Measurements from ENCODE around the gene PHKA1.
"Not testable (repeated sequence)": the region's sequence is repeated elsewhere in the genome, so short reads cannot be mapped to it uniquely, and the experiment has no call there.

The PHKA1 gene

DNA sequence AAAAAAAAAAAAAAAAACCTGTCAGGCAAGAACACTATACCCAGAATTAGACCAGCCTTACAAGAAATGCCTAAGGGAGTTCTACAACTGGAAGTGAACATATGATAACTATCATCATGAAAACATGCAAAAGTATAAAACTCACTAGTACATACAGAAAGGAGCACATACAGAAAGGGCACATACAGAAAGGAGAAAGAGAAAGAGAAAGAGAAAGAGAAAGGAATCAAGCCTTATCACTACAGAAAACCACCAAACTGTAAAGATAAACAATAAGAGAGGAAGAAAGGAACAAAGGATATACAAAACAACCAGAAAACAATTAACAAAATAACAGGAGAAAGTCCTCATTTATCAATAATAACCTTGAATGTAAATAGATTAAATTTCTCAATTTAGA lies 50.4 kb downstream of the PHKA1 start:
- peak; percentile 86 for DNase-seq

DNA sequence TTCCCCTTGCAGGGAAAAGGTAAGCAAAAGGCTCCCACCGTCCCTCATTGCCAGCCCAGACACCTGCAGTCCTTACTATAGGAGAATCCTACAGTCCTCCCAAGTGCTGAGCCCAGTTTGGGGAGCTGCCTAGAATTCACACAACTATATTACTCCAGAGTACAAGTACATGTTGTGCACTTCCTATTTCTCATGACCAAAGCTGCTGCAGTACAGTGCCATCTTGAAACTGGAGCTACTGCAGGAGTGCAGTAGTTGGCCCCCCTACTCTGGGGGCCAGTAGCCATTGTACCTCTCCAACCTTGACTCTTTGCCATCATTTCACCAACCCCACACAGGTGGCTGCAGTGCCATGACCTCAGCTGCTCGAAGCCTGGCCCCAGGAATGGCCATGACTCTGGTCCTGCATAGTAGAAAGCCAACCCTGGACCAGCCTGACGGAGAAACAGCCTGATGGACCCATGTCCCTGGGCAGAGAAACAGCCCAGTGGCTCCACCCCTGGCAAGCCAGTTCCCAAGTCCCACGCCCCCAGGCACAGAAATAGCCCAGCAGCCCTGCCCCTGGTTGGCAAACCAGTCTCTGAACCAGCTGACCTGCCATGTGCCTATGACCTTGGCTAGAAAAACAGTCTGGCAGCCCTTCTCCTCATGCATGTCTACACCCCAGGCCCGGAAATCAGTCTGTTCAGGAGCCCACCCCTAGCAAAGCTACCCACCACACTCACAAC lies 51.9 kb downstream of the PHKA1 start:
- no peak for DNase-seq

DNA sequence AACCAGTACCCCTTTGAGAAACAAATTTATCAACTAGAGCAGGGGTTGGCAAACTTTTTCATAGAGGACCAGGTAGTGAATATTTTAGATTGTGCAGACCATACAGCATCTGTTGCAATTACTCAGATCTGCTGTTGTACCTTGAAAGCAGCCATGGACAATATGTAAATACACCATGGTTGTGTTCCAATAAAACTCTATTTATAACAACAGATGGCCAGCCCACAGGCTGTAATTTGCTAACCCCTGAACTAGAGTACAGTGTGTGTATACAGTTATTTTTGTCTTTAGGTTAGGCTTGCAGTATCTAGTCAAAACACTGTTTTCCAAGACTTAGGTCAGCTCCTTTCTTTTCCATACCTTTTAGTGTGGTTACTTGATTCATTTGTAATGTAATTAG lies 54.4 kb downstream of the PHKA1 start:
- no peak for DNase-seq

DNA sequence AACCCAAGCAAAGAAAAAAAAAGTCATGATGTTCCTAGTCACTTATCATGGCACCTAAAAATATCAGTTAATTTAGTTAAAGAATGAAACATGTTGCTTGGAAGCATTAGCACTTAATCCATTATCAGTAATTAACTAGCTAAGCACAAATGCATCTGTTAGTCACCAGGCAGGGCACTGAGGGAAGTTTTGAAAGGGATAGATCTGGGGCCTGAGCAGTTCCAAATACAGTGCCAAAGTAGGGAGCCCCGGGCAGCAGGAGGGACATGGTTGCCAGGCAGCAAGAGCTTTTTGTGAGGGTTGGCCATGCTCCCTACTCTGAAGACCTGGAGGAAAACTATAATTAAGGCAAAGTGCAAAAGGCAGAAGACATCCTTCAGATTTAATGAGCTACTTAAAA lies 62.0 kb downstream of the PHKA1 start:
- DNase-seq = no peak

DNA sequence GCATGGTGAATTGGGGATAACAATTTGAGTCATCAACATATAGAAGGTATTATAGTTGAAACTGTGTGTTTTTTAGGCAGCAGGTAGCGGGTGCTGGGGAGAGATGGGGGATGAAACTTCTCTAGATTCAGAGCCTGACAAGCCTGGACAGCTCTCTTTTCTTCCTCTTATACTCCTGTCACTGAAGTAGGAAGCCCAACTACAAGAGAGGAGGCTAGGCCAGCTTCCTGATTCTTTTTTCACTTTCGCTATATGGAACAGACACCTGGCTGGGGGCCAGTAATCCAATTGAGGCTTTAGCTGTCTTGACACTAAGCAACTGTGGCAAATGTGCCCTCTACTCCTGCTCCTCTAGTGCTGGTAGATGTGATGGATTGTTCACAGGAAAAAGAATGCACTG lies 69.2 kb downstream of the PHKA1 start:
- peak; percentile 8 for DNase-seq

DNA sequence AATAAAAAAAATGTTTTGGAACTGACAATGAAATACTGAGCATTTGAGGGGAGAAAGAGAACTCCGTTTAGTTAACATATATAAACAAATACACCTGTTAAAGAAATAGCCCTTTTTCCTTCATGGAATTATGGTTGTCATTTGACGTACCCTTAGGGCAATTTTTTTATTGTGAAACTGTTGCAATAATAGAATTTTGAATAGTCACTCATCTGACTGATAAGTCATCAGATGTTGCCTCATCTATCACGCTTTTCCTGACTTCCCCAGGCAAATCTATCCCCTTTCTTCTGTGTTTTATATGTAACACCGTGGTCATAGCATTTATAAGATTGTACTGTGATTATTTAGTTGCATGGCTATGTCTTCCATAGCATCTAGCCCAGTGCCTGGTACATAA lies 72.5 kb downstream of the PHKA1 start:
- no peak for DNase-seq

DNA sequence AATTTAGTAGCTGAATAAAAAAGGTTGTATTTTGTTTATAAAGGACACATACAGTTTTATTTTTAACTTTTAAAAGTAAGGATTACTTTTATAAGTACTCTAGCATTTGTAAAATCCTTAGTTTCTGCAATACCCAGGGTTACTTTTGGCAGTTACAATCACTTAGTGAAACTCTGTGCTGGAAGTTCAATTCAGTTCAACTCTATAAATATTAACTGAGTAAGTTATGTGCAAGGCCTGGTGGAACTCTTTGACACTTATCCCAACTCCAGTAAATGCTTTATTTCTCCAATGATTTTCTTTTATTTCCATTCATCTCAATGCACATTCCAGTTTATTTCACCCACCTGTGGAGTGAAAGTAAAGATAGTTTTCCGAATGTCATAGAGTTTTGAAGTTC lies 78.2 kb downstream of the PHKA1 start:
- DNase-seq = no peak

DNA sequence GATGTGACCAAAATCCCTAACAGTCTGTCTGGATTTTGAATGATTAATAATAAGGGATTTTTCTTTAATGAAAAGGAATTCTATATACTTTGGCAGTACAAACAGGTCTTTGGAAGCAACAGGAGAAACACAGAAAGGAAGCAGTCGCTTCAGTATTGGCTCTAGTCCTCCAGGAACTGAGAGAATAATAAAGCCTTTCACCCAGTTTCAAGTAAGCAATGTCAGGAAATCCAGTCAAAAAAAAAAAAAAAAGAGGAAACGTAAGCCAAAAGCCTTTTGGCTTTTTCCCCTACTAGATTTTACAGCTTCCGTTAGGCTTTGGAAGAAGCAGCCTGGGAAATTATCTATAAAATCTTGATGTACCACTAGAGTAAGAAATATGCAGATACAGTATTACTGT lies 79.8 kb downstream of the PHKA1 start:
- DNase-seq = no peak

DNA sequence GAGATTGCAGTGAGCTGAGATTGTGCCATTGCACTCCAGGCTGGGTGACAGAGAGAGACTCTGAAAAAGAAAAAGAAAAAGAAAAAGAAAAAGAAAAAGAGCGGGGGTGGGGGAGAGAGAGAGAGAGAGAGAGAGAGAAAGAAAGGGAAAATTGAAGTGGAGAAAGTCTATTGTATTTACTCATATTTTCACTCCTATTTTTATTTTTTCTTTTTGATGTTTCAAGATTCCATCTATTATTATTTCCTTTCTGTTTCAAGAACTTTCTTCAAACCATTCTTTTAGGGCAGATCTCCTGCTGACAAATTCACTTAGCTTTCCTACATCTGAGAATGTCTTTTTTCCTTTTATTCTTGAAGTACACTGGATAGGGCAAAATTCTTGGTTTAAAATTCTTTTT lies 83.9 kb downstream of the PHKA1 start:
- DNase-seq = no peak

DNA sequence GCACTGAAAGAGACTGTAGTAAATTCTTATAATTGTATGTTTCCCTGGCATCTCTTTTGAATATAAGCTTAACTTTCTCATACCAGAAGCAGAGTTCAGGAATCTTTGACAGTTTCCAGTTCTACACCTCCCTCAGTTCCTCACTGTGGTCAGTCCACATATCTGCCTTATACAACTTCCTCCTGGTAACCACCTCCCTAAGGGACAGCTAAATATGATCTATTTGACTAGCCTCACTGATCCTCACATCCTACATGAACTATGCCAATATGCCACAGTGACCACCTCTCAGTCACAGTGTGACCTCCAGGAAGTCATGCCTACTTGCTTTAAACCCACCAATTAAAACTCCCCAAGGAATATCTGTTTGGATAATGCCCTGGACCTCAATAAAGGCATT lies 89.9 kb downstream of the PHKA1 start:
- peak; percentile 40 for DNase-seq

DNA sequence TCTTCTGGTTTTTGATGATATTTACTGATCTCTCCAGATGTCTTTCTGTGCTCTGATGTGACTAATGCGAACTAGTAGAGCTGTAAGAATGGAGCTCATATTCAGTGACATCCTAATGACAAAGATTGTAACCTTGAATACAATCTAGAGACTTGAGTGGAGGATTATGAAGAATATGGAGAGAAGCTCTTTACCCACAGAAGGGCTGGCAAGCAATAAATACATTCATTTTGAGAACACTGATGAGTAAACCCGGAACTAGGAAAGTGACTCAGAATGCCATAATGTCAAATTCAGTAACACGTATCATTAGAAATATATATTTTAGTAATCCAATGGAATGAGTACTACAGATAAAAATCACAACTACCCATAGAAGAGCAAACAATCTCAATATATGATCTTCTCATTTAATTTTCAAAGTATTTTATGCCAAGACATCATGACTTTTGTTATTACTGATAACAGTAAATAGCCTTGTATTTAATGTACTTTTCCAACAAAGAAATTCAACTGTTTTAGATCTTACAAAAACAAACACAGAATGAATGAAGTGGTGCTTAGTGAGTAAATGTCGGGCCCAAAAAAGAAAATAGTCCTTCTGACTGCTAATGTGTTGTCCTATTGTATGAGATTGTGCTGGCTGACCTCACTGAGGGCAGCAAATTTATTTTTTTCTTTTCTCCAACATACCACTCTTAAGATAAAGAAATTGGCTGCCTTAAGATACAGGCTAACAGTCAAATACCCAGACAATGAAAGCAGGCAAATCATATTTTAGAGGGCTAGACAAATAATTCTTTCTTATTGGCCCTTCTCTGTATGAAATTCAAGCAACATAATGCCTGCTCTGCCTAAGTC lies 92.3 kb downstream of the PHKA1 start:
- no peak for DNase-seq

DNA sequence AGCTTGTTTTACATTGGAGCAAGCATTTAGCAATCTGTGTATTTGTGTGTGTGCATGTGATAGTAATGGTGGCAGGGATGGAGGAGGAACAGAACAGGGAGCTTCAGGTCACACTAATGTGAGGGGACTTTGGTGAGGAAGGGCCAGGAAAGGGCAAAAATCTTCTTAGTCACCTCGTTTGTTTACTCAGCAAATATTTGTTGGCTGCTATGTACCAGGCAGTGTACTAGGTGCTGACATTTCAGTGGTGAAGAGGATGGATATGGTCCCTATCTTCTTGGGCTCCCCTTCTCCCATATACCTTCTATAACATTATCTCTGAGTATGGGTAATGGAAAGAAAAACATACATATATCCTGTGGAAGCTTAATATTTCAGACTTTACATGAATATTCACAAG lies 92.9 kb downstream of the PHKA1 start:
- no peak for DNase-seq

DNA sequence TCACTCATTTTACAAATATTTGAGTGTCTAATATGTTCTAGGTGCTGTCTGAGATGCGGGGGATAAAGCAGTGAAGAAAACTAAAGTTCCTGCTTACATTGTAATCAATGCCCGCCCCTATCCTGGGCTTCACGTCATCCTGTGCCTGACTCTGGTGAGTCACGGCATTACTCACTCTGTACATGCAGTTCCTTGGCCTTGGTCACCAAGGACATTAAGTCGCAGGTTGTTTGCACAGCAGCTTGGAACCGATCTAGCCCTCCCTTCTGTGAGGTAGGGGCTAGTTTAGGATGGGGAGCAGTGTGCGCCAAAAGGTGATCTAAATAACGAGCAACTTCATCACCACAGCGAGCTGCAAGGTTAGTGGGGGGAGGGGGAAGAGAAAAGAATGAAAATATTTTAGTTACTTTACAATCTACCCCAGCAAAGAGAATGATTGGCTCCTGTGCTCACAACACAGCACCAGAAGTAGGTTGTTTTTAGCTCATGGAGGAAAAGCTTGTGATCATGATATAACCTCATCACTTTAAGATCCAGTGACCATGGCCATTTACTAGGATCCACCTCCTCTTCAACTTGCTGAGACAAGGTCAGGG lies 93.5 kb downstream of the PHKA1 start:
- no peak for DNase-seq

DNA sequence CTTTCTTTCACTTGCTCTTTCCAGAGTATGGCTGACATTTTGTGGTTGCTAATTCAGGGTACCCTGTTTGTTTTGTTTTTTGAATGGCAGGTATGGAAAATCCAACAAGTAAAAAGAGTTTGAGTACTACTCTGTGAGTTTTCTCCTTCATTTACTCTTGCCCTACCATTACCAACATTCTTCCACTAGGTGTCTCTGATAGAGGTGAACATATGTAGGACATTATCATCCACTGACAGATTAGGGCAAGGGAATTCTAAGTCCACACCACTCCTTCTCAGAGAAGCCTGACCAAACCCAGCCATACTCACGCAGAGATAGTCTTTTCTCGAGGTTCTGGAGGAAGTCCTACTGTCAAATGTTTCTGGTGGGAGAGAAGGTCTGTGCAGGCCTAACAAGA lies 104.8 kb downstream of the PHKA1 start:
- peak; percentile 59 for DNase-seq

DNA sequence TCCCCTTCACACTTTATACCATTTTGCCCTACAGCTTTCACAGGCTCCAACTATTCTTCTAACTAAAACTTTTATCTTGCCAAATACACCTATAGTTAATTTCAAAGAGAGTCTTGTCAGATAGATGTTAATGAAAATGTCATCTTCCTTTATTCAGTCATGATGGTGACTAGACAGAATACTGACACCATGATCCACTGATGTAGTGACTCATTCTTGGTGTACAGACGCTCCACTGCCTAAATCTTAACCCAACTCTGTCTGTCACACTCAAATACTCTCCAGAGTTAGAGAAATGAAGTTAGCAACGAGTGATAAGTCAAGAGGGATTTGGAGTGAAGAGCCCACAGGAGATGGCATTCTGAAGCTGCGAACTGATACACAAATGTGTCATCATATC lies 109.4 kb downstream of the PHKA1 start:
- DNase-seq = no peak

DNA sequence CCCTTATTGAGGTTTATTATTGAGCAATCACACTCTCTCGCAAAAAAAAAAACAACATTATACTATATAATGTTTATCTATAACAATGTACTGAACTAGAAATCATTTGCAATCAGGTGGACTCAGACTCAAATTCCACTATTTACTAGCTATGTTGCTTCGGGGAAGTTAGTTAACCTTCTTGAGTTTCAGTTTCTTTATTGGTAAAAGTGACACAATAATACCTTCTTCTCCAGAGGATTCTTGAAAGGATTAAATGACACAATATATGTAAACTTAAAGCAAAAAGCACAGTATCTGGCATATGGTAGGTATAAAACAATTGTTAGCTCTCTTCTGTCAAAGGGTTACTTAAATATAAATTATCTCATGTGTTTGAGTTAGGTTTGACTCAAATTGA lies 110.0 kb downstream of the PHKA1 start:
- no peak for DNase-seq

DNA sequence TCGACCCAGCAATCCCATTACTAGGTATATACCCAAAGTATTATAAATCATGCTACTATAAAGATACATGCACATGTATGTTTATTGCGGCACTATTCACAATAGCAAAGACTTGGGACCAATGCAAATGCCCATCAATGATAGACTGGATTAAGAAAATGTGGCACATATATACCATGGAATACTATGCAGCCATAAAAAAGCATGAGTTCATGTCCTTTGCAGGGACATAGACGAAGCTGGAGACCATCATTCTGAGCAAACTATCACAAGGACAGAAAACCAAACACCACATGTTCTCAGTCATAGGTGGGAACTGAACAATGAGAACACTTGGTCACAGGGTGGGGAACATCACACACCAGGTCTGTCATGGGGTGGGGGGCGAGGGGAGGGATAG lies 123.1 kb downstream of the PHKA1 start:
- DNase-seq = not testable (repeated sequence)

DNA sequence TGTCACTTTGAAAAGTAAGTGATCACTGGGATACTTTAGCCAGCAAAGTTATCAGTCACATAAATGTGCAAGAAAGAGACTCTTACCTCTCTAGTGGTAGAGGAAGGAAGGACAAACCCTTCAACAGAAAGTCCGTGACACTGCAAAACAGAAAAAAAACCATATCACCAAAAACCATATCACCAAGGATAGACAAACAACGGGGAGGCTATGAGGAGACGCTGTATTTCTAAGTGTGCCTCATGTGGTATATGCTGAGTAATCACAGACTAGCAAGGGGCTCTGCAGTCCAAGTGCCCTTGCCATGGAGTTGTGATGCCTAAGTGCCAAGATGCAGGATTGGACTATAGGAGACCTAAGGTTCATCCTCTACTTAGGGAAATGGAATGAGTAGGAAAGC lies 129.9 kb downstream of the PHKA1 start:
- DNase-seq = peak; percentile 32

DNA sequence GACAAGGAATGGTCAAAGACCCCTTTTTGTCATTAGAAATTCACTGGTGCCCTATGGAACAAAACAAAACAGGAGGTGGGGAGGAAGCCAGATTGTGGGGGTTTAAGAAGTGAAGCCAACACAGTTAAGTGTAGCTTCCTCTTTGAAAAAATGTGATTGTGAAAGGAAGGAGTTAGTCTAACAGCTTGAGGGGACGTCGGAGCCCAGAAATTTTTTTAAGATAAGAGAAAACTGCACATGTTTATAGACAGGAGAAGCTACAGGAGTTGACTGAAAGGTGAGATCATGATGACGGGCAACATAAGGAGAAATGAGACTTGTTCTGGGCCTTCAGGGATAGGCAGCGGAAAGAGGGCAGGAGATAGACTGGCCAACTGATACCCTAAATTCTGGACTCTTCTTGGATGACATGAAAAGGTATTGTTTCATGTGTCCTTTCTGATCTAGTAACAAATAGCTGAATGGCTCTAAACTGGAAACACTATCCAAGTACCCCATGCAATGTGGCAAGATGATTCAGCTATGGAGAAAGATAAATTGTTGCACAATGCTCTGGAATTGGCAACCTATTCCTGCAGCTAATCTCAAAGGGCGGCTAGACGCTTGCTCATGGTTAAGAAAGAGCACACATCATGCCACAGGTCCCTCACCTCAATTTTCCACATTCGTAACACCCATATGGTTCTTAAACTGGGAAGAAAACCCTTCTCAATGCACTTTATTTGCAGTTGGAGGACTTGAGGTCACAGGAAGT lies 137.8 kb downstream of the PHKA1 start:
- DNase-seq = peak; percentile 32

DNA sequence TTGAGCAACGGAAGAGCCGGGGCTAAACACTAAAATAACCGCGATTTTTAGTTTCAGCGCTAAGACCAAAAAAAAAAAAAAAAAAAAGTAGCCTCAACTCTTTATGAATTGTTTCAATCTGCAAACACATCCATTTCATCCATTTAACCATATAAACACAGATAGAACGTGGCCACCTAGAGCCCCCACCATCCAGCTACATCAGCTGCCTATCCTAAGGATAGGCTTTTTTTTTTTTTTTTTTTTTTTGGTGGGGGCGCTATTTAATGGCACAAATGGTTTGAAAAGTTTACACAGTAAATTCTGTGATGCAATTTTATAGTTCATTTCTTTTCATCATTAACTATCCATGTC lies 141.0 kb downstream of the PHKA1 start:
- no peak for DNase-seq

DNA sequence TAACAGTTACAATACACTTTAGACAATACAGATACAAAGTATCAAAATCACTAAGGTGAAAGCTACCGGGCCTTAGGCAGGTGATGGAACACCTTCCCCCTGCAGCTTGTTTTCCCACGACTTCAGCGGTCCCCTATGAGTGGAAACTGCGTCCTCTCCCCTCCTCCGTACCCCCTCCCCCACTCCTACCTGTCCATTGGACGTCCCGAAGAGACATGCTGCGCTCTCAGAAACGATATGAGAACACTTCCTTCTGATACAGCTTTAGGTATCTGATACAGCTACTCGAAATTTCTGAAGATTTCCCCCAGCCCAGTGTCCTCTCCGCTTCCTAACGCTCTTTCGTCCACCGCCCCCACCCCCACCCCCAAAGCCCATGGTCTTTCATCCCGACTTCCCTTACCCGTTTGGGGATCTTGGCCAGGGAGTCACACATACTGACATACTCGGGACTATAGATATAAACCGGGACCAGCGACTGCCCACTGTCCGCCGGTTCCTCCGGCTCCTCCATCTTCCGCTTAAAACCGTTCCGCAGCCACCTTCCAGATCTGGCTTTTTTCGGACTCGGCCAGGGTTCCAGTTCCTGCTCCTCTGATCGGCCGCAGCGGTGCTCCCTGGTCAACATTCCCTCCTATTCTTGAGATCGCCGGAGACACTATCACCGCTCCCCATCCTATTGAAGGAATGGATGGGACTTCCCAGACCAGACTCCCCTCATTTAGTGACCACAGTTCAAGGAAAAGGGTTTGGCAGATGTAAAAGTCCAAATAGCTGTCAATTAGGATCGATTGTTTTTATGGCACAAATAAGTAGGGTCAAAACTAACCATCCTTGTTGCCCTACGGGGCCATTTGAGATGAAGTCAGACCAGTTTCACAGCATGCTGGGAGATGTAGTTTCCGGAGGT lies 141.6 kb downstream of the PHKA1 start, which contains the start of gene HDAC8:
TSS of gene HDAC8 (minus strand) at position 596 of the 910 bp plus-strand sequence. CDS start at position 514, 82 bp downstream.
- peak; percentile 88 for DNase-seq

DNA sequence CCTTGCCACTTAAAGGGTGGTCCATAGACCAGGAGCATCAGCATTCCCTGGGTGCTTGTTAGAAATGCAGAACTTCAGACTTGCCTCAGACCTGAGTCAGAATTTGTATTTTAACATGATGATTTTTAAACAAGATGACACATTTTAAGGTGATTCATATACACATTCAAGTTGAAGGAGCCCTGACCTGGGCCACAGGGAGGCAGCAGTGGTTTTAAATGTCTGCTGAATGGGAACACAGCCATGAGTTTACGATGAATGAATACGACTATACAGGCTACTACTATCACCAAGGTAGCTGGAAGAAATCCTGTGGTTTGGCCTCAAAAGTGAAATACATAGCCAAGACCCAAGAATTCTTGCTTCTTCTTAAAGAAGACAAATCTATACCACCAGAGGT lies 144.3 kb downstream of the PHKA1 start:
- DNase-seq = no peak
